Hippocampal formation (tissue), 2 donors: ENCODE results near the gene SPATA33.

Experiments
- DNase-seq, 2 donors: peaks; one replicate each; lab custom pipeline; 2025; lab: John Stamatoyannopoulos, UW

Gene SPATA33

GRCh38 chr16:89657442-89658220 lies at the start of gene SPATA33, which contains the start of gene CHMP1A:
TSS of gene SPATA33 (plus strand) at chr16:89657836. CDS start at chr16:89657912, 76 bp downstream.
TSS of gene CHMP1A (minus strand) at chr16:89657708. CDS start at chr16:89657588, 120 bp downstream.
- peak; percentile 80 to 81 for DNase-seq

- DNase-seq, result no peak
These were observed 49.5 kb upstream of the SPATA33 start for GRCh38 chr16:89607937-89608740.

DNA sequence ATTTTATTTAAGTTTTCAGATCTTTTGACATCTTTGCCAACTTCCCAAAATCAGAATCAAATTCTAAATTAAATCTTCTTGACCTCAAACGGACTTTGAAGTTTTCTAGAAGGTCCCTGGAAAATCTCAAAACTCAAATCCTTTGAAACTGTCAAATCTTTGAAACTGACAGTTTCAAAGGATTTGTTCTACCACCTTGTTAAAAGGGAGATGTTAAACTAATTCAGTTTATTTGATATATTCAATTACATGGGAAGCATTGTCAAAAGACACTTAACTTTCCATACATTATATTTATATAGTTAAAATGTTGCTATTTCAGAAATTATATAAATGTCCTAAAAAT lies 47.6 kb upstream of the SPATA33 start:
- no peak for DNase-seq

- DNase-seq, result no peak
These were observed 45.0 kb upstream of the SPATA33 start for GRCh38 chr16:89612415-89613166.

GRCh38 chr16:89613231-89613953 lies 44.2 kb upstream of the SPATA33 start, which contains the start of gene DPEP1:
TSS of gene DPEP1 (plus strand) at chr16:89613642. CDS start at chr16:89630411, 16,769 bp downstream.
- DNase-seq, result no peak

GRCh38 chr16:89613954-89614459 lies 43.6 kb upstream of the SPATA33 start:
- DNase-seq, result no peak

GRCh38 chr16:89615176-89615575 lies 42.5 kb upstream of the SPATA33 start:
- DNase-seq, result no peak

- no peak for DNase-seq
These were observed 42.0 kb upstream of the SPATA33 start for GRCh38 chr16:89615596-89616090.

DNA sequence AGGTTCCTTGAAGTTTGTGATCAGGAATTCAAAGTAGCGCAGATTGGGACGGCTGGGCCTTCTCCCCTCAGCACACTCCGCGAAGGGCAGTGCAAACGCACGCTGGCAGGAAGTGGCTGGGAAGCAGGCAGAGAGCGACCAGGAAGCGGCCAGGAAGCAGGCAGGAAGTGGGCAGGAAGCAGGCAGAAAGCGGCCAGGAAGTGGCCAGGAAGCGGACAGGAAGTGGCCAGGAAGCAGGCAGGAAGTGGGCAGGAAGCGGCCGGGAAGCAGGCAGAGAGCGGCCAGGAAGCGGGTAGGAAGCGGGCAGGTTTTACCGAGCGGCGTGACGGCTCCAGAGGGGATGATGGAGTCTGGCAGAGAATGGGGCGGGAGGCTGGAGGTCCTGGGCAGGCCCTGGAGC lies 41.0 kb upstream of the SPATA33 start:
- DNase-seq, result no peak

- DNase-seq, result no peak
These were observed 40.6 kb upstream of the SPATA33 start for GRCh38 chr16:89617036-89617435.

GRCh38 chr16:89618109-89618998 lies 39.3 kb upstream of the SPATA33 start:
- no peak for DNase-seq

DNA sequence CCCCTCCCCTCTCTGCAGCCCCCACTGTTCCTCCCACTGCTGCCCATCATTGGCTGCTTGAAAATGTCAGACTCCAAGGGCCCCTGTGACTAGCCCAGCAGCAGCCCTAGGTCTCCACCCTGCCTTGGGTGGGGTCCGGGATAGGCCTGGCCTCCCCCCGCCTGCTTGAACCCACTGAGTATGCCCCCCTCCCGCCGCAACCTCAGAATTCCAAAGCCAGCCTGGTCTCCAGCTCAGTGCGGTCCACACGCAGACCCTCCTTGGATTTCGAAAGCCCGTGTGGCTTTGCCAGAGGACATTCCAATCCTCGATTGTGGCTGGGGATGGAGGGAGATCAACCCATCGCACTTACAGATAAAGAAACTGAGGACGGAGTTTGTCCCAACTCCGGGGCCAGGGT lies 37.8 kb upstream of the SPATA33 start:
- DNase-seq, result no peak

DNA sequence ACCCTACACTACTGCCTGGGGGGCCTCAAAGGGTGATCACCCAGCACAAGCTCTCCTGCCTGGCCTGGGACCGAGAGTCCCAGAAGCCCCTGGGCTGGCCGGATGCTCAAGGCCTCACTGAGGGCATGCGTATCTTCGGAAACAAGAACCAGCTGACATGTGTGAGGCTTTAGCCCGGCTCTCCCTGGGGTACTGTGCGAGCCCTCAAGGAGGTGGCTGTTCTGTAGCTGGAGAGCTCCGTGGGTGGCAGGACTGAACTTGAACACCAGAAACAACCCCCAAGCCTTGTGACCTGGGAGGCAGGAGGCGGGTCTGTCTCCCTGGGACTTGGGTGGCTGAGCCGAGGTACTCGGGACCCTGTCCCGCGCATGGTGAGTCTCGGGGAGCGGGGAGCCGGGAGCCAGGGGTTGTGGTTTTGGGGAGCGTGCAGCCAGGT lies 37.2 kb upstream of the SPATA33 start:
- DNase-seq, result no peak

- DNase-seq, result no peak
These were observed 36.4 kb upstream of the SPATA33 start for GRCh38 chr16:89621136-89621697.

DNA sequence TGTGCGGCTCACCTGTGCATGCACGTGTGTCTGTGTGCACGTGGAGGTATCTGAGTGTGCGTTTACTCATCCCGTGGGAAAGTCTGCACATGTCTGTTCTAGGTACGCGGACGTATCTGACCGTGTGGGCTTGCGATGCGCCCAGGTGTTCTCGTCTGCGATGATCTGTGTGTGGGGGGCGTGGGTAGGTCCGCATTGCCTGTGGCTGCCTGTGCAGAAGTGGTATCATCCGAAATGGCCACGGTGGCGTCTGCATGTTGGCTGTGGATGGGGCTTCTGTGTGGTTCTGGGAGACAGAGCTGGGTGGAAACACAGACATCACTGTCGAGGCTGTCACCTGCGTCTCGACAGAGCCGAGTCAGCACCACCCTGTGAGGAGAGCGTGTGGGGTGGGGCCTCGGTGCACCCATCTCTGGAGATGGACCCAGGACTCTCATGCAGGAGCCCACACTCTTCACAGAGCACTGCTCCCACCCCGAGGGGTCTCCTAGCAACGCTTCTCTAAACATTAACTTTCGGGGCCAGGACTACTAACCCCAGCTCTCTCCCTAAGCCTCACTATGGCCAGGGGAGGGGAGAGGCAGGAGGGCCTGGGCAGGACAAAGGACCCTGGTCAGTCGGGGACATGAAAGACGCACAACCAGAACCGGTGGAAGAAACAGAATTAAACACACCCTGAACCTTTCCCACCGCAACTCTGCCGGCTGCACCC lies 35.8 kb upstream of the SPATA33 start:
- no peak for DNase-seq

DNA sequence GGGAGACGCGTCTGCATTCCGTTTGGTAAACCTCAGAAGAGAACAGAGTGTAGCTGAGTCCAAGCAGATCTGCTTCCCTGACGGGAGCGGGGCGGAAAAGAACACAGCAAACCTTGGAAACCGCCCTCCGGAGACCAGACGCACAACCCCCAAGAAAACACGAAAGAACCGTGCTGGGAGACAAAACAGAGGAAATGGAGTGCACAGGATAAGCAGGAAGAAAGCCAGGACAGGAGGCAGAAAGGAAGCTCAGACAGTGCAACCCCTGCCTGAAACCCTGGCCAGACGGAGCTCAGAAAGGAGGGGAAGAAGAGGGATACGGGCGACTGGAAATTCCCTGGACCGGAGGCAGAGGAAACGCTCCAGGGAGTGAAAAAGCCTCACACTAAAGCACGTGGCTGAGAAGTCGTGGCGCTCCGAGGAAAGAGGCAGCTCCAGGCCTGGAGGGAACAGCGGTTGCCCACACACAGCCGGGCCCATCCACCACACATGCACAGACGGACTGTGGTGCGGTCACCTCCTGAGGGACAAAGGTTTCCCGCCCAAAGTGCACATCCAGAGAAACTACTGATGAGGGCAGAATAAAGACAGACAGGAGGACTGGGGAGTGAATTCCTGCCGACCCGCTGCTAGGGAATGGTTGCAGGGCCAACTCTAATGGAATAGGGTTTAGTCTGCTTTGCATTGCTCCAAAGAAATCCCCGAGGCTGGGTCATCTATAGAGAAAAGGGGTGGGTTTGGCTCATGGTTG lies 34.0 kb upstream of the SPATA33 start:
- no peak for DNase-seq

- DNase-seq, result no peak
These were observed 32.6 kb upstream of the SPATA33 start for GRCh38 chr16:89624777-89625761.
